DND-41 (cell line): ENCODE results near the gene FTH1.

ENCODE experiments used
- CTCF ChIP-seq: IDR thresholded peaks from 2 replicates; pipeline ENCODE4 v1.5.1; 2012; ENCODE audit warnings: borderline replicate concordance, low read length, moderate library complexity, mild to moderate bottlenecking; ENCODE audit not compliant: poor library complexity, severe bottlenecking; ENCODE audit errors: extremely low read depth
- EZH2 ChIP-seq: IDR thresholded peaks from 3 replicates; pipeline ENCODE4 v1.6.1; 2012; ENCODE audit warnings: borderline replicate concordance, low read depth, mild to moderate bottlenecking, moderate library complexity, low read length, inconsistent platforms; ENCODE audit not compliant: severe bottlenecking

- no peak for TF ChIP-seq CTCF
- TF ChIP-seq EZH2 = no peak
Observed at GRCh38 chr11:61950035-61950547, 17.3 kb downstream of the FTH1 start, which contains the start of gene BEST1.
